GM23338 (cell line): ENCODE measurements around the gene PEAK3. TPM values are rescaled to one million over a fixed set of nuclear protein-coding genes. Genes with fewer than 3 reads are reported as not detected.

Experiments used
- ATAC-seq: fragments of 200-7000 bp; cut with Tn5 transposase; 3 replicates; pipeline ENCODE4 v1.9.1; 2020
- DNase-seq: peaks from one replicate; pipeline ENCODE4 v3.0.0-alpha.2; 2015; ENCODE audit warnings: low spot score
- H2AFZ ChIP-seq: fragments of 200-600 bp; sonication (generic); 2 replicates; pipeline ENCODE4 v1.8.0; 2016; ENCODE audit warnings: antibody characterized with exemption, mild to moderate bottlenecking, moderate library complexity
- H3F3A ChIP-seq: fragments of 200-600 bp; sonication (generic); replicated peaks from 2 replicates; pipeline ENCODE4 v1.8.0; 2017; ENCODE audit warnings: antibody characterized with exemption, mixed run types, low read depth
- H3K27ac ChIP-seq: fragments of 200-600 bp; sonication (generic); 2 replicates; pipeline ENCODE4 v1.6.1; 2016; ENCODE audit warnings: low read depth
- H3K27me3 ChIP-seq: fragments of 200-600 bp; sonication (generic); 2 replicates; pipeline ENCODE4 v1.8.0; 2016; ENCODE audit warnings: mild to moderate bottlenecking, mixed run types, moderate library complexity; ENCODE audit not compliant: insufficient read depth
- H3K36me3 ChIP-seq: fragments of 200-600 bp; sonication (generic); 2 replicates; pipeline ENCODE4 v1.8.0; 2016; ENCODE audit warnings: mild to moderate bottlenecking; ENCODE audit not compliant: insufficient read depth
- H3K4me1 ChIP-seq: fragments of 200-600 bp; sonication (generic); 2 replicates; pipeline ENCODE4 v1.8.0; 2016; ENCODE audit warnings: mild to moderate bottlenecking, moderate library complexity; ENCODE audit not compliant: insufficient read depth
- H3K4me2 ChIP-seq: fragments of 200-600 bp; sonication (generic); 2 replicates; pipeline ENCODE4 v1.7.1; 2017; ENCODE audit warnings: mixed run types
- H3K4me3 ChIP-seq: fragments of 200-600 bp; sonication (generic); 2 replicates; pipeline ENCODE4 v1.6.1; 2016; ENCODE audit warnings: mixed run types
- H3K79me2 ChIP-seq: fragments of 200-600 bp; sonication (generic); replicated peaks from 2 replicates; pipeline ENCODE4 v1.8.0; 2017; ENCODE audit warnings: mild to moderate bottlenecking; ENCODE audit not compliant: insufficient read depth
- H3K9me2 ChIP-seq: fragments of 200-600 bp; sonication (generic); 2 replicates; pipeline ENCODE4 v1.8.0; 2017; ENCODE audit not compliant: insufficient read depth
- H4K20me1 ChIP-seq: fragments of 200-600 bp; sonication (generic); replicated peaks from 2 replicates; pipeline ENCODE4 v1.8.0; 2017; ENCODE audit warnings: mild to moderate bottlenecking; ENCODE audit not compliant: insufficient read depth
- H3K27ac Mint-ChIP-seq: 2 replicates; pipeline ENCODE4 v1.8.0; 2020; ENCODE audit warnings: inconsistent platforms, mild to moderate bottlenecking, moderate library complexity, mixed read lengths
- H3K27me3 Mint-ChIP-seq: 3 replicates; pipeline ENCODE4 v1.8.0; 2022; ENCODE audit warnings: low read depth, mild to moderate bottlenecking, moderate library complexity, mixed read lengths, inconsistent platforms; ENCODE audit not compliant: insufficient read depth, poor library complexity
- H3K36me3 Mint-ChIP-seq: 3 replicates; pipeline ENCODE4 v1.8.0; 2021; ENCODE audit warnings: low read depth, mild to moderate bottlenecking, inconsistent platforms, moderate library complexity, mixed read lengths
- H3K4me1 Mint-ChIP-seq: 3 replicates; pipeline ENCODE4 v1.8.0; 2020; ENCODE audit warnings: mild to moderate bottlenecking, inconsistent platforms, mixed read lengths
- H3K4me3 Mint-ChIP-seq: 3 replicates; pipeline ENCODE4 v1.8.0; 2021; ENCODE audit warnings: moderate library complexity, mild to moderate bottlenecking, inconsistent platforms, mixed read lengths
- H3K9me3 Mint-ChIP-seq: 3 replicates; pipeline ENCODE4 v1.8.0; 2020; ENCODE audit warnings: moderate library complexity, mild to moderate bottlenecking, inconsistent platforms, mixed read lengths
- CREB1 ChIP-seq: fragments of 250-450 bp; sonication (Bioruptor Pico); IDR thresholded peaks from 2 replicates; pipeline ENCODE4 v1.5.0; 2020; ENCODE audit warnings: low read depth, mild to moderate bottlenecking, moderate library complexity
- EZH2 ChIP-seq: fragments of 200-600 bp; sonication (generic); IDR thresholded peaks from one replicate; pipeline ENCODE4 v1.8.0; 2017; ENCODE audit warnings: antibody characterized with exemption, mild to moderate bottlenecking, low read depth; ENCODE audit not compliant: unreplicated experiment
- EZH2phosphoT487 ChIP-seq: fragments of 200-600 bp; sonication (generic); IDR thresholded peaks from one replicate; pipeline ENCODE4 v1.8.1; 2018; ENCODE audit warnings: antibody characterized with exemption; ENCODE audit not compliant: unreplicated experiment
- JUNB ChIP-seq: IDR thresholded peaks from one replicate; pipeline ENCODE4 v1.6.1; 2016; ENCODE audit warnings: antibody characterized with exemption; ENCODE audit not compliant: unreplicated experiment
- NANOG ChIP-seq: IDR thresholded peaks from 2 replicates; pipeline ENCODE4 v1.6.1; 2016; ENCODE audit warnings: antibody characterized with exemption, borderline replicate concordance
- STAT1 ChIP-seq: IDR thresholded peaks from one replicate; pipeline ENCODE4 v1.6.1; 2016; ENCODE audit warnings: antibody characterized with exemption; ENCODE audit not compliant: unreplicated experiment
- ZNF114 ChIP-seq: fragments of 250-450 bp; sonication (Bioruptor Pico); IDR thresholded peaks from 2 replicates; pipeline ENCODE4 v1.5.0; 2020; ENCODE audit warnings: mild to moderate bottlenecking, moderate library complexity
- polyA plus RNA-seq: library from polyadenylated mRNA; unstranded; fragments of >200 nt; fragmentation: Nextera tagmentation; extraction: Ambion mirVana; gene quantifications from 2 replicates; pipeline ENCODE4 v1.2.1, GENCODE V29; 2016
- total RNA-seq: library from RNA; depleted of rRNA; stranded (reverse); fragments of >200 nt; shearing (Covaris generic); gene quantifications from 2 replicates; pipeline ENCODE4 v1.2.3, GENCODE V29; 2014
- TF ChIP-seq, protein P1 (sequence below): IDR thresholded peaks from one replicate; pipeline ENCODE4 v1.6.1; 2018; ENCODE audit warnings: antibody characterized with exemption; ENCODE audit not compliant: unreplicated experiment
- TF ChIP-seq, protein P2 (sequence below): fragments of 250-450 bp; sonication (Bioruptor Pico); IDR thresholded peaks from 2 replicates; pipeline ENCODE4 v1.5.0; 2020; ENCODE audit warnings: mild to moderate bottlenecking, moderate library complexity

PEAK3 gene
- total and polyA plus RNA-seq, 2 experiments from 2014 or later: not detected

DNA sequence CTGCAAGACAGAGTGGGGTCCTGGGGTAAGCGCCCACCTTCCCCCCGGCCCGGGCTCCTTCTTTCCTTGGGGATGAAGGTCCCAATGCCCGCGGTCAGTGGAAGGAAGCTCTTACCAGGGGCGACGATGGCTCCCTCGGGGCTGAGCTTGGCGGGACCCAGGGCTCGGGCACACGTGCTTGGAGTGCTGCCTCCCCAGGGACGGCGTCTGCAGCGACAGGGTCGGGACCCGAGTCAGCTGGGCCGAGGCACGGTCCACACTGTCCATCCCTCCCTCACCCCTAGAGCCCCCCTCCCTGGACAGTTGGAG lies 29.2 kb downstream of the PEAK3 start:
- H3K4me2 ChIP-seq: peak overlapping the region; percentile 93
- no peak overlapping the region for H3K27ac Mint-ChIP-seq

DNA sequence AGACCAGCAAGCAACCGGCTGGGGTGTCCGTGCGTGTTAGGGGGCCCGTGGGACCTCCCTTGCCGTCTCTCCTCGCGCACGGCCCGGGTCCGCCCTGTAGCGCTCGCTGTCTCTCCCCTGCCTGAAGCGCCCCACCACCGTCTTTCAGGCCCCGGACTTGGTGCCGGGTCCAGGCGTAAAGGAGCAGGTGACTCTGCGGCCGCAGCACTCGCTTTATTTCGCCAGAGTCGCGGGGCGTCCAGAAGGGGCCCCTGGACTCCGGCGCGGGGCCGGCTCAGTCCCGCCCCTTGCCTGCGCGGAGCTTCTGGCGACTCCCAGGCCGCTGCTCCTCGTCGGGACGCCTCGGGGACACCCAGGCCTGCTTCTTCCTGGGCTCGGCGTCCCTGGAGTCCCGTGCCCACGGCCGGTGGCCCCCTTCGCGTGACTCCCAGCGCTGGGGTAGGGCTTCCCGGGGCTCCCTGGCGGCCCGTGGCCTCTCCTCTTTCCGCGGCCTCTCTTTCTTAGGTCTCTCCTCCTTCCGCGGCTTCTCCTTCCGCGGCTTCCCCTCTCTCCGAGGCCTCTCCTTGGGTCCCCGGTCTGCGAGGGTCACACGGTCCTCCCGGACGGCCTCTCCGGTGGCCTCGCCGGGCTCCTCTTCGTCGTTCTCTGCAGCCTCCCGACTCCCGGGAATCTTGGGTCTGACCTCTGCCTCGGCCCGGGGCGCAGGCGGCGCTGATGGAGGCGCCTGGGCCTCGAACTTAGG lies 29.7 kb downstream of the PEAK3 start:
- H3K4me1 Mint-ChIP-seq: peaks cover 3% of the 10 kb centered on the region; the same call in 2 of the 3 replicates
- Histone ChIP-seq H3F3A (peaks cover 4% of the 10 kb centered on the region; the same call in 1 of the 2 replicates), H3K27ac (no peak overlapping the region), H3K4me2 (peak overlapping the region; percentile 93), H3K4me3 (peak overlapping the region; percentile 69), H3K27me3 (peaks cover 21% of the 10 kb centered on the region), H2AFZ (peak overlapping the region; percentile 98), H3K79me2 (no peaks in the 10 kb centered on the region), H3K9me2 (no peaks in the 10 kb centered on the region), H4K20me1 (no peaks in the 10 kb centered on the region), H3K36me3 (no peaks in the 10 kb centered on the region), H3K4me1 (peaks cover 5% of the 10 kb centered on the region; the same call in 1 of the 2 replicates)
- DNase-seq (peak; percentile 39), ATAC-seq (peak; percentile 0; the same call in 2 of the 3 replicates)
- peaks cover 37% of the 10 kb centered on the region for H3K27me3 Mint-ChIP-seq
- peak overlapping the region; percentile 64; the same call in 1 of the 3 replicates for H3K4me3 Mint-ChIP-seq
- no peaks in the 10 kb centered on the region for H3K9me3 Mint-ChIP-seq
- peaks cover 4% of the 10 kb centered on the region; the same call in 1 of the 3 replicates for H3K36me3 Mint-ChIP-seq
- no peak overlapping the region for H3K27ac Mint-ChIP-seq
- TF ChIP-seq JUNB: no peak
- TF ChIP-seq CREB1 (CRISPR knock-in tag): no peak
- TF ChIP-seq, protein P1, sequence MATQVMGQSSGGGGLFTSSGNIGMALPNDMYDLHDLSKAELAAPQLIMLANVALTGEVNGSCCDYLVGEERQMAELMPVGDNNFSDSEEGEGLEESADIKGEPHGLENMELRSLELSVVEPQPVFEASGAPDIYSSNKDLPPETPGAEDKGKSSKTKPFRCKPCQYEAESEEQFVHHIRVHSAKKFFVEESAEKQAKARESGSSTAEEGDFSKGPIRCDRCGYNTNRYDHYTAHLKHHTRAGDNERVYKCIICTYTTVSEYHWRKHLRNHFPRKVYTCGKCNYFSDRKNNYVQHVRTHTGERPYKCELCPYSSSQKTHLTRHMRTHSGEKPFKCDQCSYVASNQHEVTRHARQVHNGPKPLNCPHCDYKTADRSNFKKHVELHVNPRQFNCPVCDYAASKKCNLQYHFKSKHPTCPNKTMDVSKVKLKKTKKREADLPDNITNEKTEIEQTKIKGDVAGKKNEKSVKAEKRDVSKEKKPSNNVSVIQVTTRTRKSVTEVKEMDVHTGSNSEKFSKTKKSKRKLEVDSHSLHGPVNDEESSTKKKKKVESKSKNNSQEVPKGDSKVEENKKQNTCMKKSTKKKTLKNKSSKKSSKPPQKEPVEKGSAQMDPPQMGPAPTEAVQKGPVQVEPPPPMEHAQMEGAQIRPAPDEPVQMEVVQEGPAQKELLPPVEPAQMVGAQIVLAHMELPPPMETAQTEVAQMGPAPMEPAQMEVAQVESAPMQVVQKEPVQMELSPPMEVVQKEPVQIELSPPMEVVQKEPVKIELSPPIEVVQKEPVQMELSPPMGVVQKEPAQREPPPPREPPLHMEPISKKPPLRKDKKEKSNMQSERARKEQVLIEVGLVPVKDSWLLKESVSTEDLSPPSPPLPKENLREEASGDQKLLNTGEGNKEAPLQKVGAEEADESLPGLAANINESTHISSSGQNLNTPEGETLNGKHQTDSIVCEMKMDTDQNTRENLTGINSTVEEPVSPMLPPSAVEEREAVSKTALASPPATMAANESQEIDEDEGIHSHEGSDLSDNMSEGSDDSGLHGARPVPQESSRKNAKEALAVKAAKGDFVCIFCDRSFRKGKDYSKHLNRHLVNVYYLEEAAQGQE: no peak
- TF ChIP-seq STAT1: no peak
- TF ChIP-seq ZNF114 (CRISPR knock-in tag): no peak
- TF ChIP-seq EZH2phosphoT487: no peak
- TF ChIP-seq, protein P2, sequence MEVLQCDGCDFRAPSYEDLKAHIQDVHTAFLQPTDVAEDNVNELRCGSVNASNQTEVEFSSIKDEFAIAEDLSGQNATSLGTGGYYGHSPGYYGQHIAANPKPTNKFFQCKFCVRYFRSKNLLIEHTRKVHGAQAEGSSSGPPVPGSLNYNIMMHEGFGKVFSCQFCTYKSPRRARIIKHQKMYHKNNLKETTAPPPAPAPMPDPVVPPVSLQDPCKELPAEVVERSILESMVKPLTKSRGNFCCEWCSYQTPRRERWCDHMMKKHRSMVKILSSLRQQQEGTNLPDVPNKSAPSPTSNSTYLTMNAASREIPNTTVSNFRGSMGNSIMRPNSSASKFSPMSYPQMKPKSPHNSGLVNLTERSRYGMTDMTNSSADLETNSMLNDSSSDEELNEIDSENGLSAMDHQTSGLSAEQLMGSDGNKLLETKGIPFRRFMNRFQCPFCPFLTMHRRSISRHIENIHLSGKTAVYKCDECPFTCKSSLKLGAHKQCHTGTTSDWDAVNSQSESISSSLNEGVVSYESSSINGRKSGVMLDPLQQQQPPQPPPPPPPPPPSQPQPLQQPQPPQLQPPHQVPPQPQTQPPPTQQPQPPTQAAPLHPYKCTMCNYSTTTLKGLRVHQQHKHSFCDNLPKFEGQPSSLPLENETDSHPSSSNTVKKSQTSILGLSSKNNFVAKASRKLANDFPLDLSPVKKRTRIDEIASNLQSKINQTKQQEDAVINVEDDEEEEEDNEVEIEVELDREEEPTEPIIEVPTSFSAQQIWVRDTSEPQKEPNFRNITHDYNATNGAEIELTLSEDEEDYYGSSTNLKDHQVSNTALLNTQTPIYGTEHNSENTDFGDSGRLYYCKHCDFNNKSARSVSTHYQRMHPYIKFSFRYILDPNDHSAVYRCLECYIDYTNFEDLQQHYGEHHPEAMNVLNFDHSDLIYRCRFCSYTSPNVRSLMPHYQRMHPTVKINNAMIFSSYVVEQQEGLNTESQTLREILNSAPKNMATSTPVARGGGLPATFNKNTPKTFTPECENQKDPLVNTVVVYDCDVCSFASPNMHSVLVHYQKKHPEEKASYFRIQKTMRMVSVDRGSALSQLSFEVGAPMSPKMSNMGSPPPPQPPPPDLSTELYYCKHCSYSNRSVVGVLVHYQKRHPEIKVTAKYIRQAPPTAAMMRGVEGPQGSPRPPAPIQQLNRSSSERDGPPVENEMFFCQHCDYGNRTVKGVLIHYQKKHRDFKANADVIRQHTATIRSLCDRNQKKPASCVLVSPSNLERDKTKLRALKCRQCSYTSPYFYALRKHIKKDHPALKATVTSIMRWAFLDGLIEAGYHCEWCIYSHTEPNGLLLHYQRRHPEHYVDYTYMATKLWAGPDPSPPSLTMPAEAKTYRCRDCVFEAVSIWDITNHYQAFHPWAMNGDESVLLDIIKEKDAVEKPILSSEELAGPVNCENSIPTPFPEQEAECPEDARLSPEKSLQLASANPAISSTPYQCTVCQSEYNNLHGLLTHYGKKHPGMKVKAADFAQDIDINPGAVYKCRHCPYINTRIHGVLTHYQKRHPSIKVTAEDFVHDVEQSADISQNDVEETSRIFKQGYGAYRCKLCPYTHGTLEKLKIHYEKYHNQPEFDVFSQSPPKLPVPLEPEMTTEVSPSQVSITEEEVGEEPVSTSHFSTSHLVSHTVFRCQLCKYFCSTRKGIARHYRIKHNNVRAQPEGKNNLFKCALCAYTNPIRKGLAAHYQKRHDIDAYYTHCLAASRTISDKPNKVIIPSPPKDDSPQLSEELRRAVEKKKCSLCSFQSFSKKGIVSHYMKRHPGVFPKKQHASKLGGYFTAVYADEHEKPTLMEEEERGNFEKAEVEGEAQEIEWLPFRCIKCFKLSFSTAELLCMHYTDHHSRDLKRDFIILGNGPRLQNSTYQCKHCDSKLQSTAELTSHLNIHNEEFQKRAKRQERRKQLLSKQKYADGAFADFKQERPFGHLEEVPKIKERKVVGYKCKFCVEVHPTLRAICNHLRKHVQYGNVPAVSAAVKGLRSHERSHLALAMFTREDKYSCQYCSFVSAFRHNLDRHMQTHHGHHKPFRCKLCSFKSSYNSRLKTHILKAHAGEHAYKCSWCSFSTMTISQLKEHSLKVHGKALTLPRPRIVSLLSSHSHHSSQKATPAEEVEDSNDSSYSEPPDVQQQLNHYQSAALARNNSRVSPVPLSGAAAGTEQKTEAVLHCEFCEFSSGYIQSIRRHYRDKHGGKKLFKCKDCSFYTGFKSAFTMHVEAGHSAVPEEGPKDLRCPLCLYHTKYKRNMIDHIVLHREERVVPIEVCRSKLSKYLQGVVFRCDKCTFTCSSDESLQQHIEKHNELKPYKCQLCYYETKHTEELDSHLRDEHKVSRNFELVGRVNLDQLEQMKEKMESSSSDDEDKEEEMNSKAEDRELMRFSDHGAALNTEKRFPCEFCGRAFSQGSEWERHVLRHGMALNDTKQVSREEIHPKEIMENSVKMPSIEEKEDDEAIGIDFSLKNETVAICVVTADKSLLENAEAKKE: no peak
- no peak for TF ChIP-seq EZH2

More for the DNA sequence above, 29.2 kb downstream of the PEAK3 start:
- Histone ChIP-seq H2AFZ (peak overlapping the region; percentile 98), H3F3A (peaks cover 4% of the 10 kb centered on the region; the same call in 1 of the 2 replicates), H3K79me2 (no peaks in the 10 kb centered on the region), H4K20me1 (no peaks in the 10 kb centered on the region), H3K4me1 (peaks cover 5% of the 10 kb centered on the region; the same call in 1 of the 2 replicates), H3K27me3 (peaks cover 21% of the 10 kb centered on the region), H3K4me3 (peak overlapping the region; percentile 69), H3K36me3 (no peaks in the 10 kb centered on the region), H3K9me2 (no peaks in the 10 kb centered on the region), H3K27ac (no peak overlapping the region)
- no peaks in the 10 kb centered on the region for H3K9me3 Mint-ChIP-seq
- peak overlapping the region; percentile 64 for H3K4me3 Mint-ChIP-seq
- TF ChIP-seq NANOG (no peak), STAT1 (no peak), EZH2 (no peak), ZNF114 (CRISPR knock-in tag) (no peak)
- ATAC-seq (peak; percentile 2), DNase-seq (peak; percentile 58)
- no peaks in the 10 kb centered on the region for H3K36me3 Mint-ChIP-seq
- peaks cover 37% of the 10 kb centered on the region for H3K27me3 Mint-ChIP-seq
- peaks cover 3% of the 10 kb centered on the region; the same call in 2 of the 3 replicates for H3K4me1 Mint-ChIP-seq
